NB4 (cell line): ENCODE results near the gene HIRA.

ENCODE experiments used
- DNase-seq: peaks from one replicate; pipeline ENCODE4 v3.0.0; 2010; ENCODE audit warnings: low read depth
- H3K4me3 ChIP-seq: one replicate; pipeline ENCODE4 v1.5.1; 2011; ENCODE audit warnings: mild to moderate bottlenecking, low read depth, low read length, moderate library complexity
- MYC ChIP-seq: IDR thresholded peaks from 2 replicates; pipeline ENCODE4 v1.6.1; 2011; ENCODE audit warnings: low read depth, low read length
- POLR2A ChIP-seq: IDR thresholded peaks from 2 replicates; pipeline ENCODE4 v1.6.1; 2011; ENCODE audit warnings: mild to moderate bottlenecking; ENCODE audit not compliant: insufficient read length; ENCODE audit errors: extremely low read depth
- TF ChIP-seq, protein P1 (sequence below): IDR thresholded peaks from 2 replicates; pipeline ENCODE4 v1.6.1; 2011; ENCODE audit warnings: low read depth, low read length
- TF ChIP-seq, protein P2 (sequence below): IDR thresholded peaks from one replicate; pipeline ENCODE4 v1.5.1; 2012; ENCODE audit warnings: low read depth, low read length

Gene HIRA

DNA sequence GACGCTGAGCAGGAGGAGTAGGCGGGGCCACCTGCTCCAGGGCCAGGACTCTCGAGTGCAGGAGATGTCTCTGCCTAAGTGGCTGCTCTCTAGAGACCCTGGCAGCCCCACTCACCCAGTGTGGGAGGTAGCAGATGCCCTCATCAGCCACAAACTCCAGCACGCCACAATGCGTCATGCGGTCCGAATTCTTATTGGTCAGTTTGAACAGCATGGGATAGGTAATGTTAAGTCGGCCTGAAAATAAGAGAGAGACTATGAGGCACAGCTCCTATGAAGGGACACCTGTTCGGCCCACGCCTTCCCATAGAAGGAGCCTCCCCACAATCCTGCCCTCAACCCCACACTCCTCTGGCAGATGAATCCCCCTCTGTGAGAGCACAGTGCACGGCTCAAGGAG, 40.0 kb upstream of the HIRA start:
- TF ChIP-seq MYC (no peak), POLR2A (no peak)
- TF ChIP-seq, protein P1, sequence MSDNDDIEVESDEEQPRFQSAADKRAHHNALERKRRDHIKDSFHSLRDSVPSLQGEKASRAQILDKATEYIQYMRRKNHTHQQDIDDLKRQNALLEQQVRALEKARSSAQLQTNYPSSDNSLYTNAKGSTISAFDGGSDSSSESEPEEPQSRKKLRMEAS, result no peak
- TF ChIP-seq, protein P2, sequence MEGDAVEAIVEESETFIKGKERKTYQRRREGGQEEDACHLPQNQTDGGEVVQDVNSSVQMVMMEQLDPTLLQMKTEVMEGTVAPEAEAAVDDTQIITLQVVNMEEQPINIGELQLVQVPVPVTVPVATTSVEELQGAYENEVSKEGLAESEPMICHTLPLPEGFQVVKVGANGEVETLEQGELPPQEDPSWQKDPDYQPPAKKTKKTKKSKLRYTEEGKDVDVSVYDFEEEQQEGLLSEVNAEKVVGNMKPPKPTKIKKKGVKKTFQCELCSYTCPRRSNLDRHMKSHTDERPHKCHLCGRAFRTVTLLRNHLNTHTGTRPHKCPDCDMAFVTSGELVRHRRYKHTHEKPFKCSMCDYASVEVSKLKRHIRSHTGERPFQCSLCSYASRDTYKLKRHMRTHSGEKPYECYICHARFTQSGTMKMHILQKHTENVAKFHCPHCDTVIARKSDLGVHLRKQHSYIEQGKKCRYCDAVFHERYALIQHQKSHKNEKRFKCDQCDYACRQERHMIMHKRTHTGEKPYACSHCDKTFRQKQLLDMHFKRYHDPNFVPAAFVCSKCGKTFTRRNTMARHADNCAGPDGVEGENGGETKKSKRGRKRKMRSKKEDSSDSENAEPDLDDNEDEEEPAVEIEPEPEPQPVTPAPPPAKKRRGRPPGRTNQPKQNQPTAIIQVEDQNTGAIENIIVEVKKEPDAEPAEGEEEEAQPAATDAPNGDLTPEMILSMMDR, result no peak
- no peak overlapping the region for H3K4me3 ChIP-seq
- DNase-seq, result no peak

DNA sequence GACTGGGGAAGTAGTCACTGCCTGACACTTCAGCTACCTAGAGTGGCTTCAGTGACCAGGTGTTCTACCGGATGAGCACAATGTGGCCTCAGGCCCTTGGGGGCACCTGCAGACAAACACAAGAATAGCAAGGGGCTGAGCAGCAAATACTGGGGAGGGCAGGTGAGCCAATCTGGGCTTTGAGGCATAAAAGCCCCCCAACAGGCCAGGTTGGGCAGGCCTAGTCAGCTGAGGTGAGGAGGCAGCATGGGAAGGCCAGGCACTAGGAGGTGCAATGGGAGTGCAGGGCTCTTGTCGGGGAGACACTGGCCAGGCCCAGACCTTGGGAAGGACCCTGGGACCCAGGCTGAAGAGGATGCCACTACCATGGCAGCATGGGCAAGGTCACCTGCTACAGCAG, 38.5 kb upstream of the HIRA start:
- TF ChIP-seq, protein P1, result no peak
- no peak for TF ChIP-seq POLR2A
- TF ChIP-seq, protein P2, result no peak
- no peak for TF ChIP-seq MYC
- no peak for DNase-seq
- no peak overlapping the region for H3K4me3 ChIP-seq

DNA sequence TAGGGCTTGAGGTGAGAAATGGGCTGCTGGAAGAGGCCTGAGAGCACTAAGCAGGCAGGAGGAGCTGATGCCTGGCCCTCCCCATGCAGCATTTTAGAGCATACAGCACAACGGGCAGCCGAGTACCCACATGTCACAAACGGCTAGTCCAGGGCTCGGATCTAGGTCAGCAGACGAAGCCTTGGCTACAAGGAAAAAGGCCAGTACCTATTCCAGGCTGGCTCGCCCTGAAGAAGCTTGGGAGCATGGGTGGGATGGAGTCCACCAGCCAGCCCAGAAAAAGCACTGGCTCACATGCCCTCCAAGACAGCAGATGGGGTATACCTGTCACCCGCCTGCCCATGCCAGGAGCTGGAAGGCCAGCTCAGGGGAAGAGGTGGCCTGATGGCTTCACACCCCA, 37.9 kb upstream of the HIRA start:
- DNase-seq, result no peak
- TF ChIP-seq MYC, result no peak
- H3K4me3 ChIP-seq, result no peak overlapping the region

DNA sequence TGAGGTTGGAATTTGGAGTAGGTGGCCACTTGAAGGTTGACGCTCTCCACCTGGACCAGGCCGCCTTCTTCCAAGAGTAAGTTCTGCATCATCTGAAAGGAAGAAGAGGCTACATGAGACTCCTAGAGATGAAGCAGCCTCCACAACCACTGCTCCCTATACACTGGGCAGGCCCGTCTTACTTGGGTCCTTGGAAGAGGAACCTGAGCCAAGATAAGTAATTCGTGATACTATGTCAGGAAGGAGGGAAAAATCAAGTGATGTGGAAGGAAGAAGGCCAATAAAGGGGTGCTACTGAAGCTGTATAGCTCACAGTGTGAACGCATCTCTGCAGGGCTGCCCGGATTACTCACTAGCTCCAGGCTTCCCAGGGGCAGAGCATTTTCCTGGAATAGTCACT, 36.4 kb upstream of the HIRA start:
- DNase-seq, result no peak
- TF ChIP-seq, protein P2, result no peak
- no peak for TF ChIP-seq MYC
- TF ChIP-seq, protein P1, result no peak
- no peak for TF ChIP-seq POLR2A
- no peak overlapping the region for H3K4me3 ChIP-seq

DNA sequence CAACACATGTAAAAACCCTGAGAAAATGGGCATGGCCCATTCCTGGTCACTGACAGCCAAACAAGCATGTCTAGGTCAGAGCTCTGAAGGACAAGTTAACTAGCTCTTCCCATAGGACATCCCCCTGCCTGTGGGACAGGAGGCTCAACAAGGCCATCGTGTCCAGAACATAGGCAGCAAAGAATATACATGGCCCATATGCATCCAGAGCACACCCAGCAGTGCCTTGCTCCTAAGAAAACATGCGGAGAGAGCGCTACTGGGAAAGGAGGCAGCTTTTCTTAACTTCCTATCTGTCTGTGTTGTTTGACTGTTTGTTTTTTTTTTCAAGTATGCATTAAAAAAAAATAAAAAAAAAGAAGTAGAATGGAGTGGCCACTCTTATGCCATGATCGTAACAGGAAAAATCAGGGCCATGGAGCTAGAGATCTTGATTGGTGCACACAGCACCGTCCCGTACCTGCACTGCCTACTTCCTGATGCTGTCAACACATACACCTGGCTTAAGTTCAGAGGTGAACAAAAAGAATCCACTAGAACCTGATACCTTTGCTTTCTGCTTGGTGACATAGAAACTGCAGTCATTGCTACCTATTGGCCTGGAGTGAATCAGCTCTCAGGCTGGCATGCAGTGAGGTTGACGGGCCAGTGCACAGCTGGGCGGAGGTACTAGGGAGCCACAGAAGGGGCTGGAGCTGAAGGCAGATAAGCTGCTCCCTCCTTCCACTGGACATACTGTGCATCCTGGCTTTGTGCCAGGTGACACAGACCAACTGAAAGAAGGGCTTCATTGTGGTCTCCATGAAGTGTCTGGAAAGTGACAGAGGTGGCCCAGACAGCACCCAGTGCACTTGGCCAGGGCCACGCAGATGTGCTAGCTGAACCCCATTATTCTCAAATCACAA, 35.6 kb upstream of the HIRA start:
- DNase-seq, result no peak
- H3K4me3 ChIP-seq, result no peak overlapping the region
- TF ChIP-seq POLR2A (no peak), MYC (no peak)
- TF ChIP-seq, protein P2, result no peak
- TF ChIP-seq, protein P1, result no peak

DNA sequence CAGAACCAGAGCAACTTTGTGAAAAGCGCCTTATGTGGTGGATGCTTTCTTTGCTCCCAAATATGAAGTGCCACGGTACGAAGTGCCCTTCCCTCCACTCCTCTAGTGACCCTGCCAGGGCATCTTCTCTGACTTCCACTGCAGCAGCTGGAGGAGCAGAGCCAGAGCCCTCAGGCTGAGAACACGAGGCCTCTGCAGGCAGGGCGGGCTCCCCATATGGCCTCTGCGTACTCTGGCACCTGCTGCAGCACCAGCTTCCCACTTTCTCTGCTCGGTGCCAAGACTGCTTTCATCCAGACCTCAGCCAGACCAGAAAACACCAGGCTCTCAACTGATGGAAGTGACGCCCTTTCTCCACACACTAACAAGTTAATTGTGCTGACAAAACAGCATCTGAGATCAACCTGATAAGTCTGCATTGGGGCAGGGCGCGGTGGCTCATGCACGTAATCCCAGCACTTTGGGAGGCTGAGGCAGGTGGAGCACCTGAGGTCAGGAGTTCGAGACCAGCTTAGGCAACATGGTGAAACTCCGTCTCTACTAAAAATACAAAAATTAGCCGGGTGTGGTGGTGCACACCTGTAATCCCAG, 34.7 kb upstream of the HIRA start:
- no peak for DNase-seq

More for the DNA sequence above, 34.7 kb upstream of the HIRA start:
- no peak overlapping the region for H3K4me3 ChIP-seq
- TF ChIP-seq POLR2A (no peak), MYC (no peak)
- TF ChIP-seq, protein P2, result no peak
- TF ChIP-seq, protein P1, result no peak
